Activated T-cell treated with anti-CD3 and anti-CD28 coated beads, Interleukin-2, amount 50 U/mL, for 48 hours (primary cell): ENCODE results near the gene MIPEP.
"Not testable (repeated sequence)": the region's sequence is repeated elsewhere in the genome, so short reads cannot be mapped to it uniquely, and the experiment has no call there.

ENCODE experiments used
- DNase-seq, 2 experiments: peaks; one replicate each; pipeline ENCODE4 v3.0.0-alpha.2; 2020

The MIPEP gene

DNA sequence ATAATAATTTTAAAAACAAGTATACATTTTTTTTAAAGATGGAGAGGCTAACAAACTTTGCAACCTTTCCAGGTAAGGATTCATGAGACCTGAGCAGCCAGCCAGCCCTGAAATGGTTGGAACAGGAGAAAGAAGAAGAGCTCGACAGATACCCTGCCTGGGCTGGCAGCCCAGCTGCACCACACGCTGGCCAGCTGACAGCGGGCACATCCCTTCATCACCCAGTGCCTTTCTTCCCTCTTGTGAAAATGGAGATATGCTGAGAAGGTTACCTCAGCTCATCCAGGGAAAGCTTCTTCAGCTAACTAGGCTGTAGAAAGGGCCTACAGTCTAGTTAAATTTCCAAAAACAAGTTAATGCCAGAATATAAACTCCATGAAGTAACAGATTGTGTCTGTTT lies 4.8 kb downstream of the MIPEP start:
- not testable (repeated sequence) for DNase-seq

DNA sequence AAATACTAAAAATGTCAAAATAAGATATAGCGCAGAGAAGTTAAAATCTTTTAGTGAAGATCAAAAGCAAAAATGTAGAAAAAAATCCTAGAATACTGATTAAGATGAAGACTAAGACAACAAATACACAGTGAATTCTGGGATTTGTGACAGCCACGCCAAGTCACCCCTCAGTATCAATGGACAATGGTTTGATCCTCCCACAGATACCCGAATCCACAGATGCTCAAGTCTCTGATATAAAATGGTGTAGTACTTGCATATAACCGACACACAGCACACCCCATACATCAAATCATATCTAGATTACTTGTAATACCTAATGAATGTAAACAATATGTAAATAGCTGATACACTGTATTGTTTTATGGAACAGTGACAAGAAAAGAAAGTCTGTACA lies 5.9 kb downstream of the MIPEP start:
- DNase-seq = no peak

DNA sequence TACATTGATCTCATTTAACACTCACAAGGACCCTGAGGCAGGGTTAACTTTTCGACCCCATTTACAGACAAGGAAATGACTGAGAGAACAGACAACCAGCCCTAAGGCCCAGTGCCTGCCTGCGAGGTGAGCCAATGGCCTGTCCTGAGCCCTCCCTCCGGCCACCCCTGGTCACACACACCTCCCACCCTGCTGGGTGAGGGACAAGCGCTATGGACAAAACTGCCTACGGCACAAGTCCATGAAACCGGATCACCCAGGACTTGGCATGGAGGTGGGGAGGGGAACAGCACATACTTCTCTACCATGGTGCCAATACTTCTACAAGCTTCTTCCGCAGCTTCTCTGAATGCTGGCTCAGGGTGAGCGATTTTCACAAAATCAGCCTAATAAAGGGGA lies 7.8 kb downstream of the MIPEP start:
- DNase-seq = not testable (repeated sequence)

DNA sequence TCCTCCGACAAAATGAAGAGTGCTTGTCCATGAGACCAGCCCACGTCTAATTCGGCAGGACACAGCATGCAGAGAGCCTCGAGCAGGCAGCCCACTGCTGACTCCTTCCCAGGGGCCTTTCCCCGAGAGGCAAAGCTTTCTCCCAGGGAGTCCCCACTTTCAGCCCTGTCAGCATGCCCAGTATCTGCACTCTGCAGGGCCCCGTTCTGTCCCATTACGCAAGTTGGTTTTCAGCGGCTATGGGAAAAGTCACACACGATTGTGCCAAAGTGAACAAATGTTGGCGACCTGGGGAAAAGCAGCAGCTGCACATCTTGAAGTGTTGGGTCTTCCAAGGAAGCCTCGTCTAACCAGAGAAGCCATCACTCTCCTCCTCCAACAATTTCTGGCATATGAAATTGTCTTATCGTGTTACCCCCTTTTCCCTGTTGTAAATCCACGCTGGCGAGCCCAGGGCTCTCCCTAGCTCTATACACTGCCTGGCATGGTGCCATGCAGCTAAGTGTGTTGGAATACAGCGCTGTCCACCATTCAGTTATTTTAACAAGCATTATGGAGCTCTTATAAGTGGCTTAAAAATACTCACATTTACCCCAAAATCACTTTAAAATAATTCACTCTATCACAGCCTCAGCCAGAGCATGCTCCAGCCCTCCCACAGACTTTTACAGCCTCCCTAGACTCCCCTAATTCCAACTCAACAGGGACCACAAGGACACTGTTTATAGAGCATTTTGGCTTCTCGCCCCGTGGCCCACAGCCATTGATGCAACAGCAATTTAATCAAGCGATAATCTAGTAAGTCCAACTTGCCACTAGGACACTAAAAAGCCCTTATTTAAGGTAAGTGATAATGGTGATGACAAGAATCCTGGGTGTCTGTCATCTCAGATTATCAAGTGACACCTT lies 8.5 kb downstream of the MIPEP start:
- DNase-seq = not testable (repeated sequence)

DNA sequence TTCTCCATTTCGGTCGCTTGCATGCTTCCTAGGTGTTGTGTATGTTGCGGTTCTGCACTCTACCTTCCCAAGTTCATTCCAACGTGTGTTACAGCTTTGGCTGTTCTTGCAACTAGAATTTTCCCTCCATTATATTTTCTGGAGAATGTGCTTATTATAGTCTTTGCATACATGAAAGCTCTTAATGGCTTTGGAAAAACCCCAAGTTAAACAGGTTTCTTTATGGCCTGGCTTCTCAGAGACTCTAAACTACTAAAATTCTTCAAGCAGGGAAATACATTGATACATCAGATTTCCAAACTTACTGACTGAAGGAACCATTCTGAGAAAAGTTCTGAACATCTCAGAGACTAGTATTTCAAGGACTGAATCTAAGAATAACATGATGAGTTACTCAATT lies 11.9 kb downstream of the MIPEP start:
- DNase-seq = no peak

DNA sequence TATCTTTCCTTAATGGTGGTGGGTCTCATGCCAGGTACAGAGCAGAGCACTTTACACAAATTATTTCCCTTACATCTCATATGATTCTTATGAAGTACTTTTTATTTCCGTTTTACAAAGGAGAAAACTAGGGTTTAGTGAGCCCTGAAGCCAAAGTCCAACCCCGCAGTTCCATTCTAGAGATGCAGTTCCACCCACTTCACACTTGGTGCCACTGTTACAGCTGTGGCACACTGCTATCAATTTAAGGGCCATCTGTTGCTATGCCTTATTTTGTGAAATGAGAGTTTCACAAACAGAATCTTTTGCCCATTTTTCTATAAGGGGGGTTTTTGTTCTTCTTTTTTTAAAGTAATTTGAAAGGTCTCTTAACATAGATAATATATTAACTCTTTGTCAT lies 12.9 kb downstream of the MIPEP start:
- no peak for DNase-seq

DNA sequence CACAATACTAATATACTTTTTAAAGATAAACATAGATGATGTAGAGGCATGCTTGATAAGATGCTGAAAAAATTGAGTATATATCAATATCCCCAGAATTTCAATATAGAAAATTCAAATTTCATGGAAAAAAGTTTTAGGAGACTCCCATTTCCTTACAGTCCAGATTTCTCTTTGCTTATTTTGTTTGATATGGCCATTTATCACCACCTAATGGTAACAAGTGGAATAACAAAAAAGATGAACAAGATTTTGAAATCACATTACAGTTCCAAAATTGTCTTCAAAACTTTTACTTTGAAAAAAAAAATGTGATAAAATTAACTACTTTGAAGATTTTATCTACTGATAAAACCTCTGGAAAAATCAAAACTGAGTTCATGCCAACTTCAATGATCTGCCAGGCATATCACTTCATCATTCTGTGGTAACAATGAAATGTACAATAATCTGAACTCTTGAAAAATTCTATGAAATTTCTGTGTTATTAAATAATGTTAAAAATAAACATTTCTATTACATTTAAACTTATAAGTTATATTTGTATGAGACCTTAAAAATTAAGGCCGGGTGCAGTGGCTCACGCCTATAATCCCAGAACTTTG lies 17.5 kb downstream of the MIPEP start:
- DNase-seq = no peak

DNA sequence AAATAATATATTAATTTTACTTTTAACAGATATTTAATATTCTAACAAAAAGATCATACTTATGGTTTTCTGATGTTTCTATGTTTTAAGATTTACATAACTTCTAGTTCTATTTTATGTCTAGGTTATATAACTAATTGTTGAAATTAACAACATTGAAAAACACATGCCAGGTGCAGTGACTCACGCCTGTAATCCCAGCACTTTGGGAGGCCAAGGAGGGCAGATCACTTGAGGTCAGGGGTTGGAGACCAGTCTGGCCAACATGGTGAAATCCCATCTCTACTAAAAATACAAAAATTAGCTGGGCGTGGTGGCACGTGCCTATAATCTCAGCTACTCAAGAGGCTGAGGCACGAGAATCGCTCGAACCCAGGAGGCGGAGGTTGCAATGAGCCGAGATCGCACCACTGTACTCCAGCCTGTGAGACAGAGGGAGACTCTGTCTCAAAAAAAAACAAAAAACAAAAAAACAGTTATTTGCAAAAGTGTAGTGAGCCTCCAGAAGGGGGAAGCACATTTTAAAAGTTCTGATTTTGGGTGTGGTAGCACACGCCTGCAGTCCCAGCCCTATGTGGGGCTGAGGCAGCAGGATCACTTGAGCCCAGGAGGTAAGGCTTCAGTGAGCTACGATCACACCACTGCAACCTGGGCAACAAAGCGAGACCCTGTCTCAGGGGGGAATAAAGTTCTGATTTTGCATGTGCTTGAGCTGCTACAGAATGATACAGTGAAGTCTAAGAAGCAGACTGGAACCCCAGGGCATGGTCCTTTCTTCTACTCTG lies 18.7 kb downstream of the MIPEP start:
- DNase-seq = no peak

DNA sequence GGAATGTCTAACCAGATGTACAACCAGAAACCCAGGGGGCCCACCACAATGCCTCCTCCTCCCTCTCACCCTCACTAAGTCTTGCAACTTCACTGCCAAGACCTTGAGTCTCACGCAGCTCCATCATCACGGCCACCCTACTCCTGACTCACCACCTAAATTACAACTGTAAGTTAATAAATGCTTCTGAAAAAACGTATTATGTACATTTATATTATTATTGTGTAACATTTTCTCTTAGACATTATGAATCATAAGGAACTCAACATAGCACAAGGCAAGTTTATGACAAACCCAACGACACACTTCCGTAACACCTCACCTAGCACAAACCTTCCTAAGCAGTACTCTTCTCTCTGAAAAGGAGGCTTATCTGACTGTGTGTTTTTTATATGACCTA lies 20.7 kb downstream of the MIPEP start:
- no peak for DNase-seq

DNA sequence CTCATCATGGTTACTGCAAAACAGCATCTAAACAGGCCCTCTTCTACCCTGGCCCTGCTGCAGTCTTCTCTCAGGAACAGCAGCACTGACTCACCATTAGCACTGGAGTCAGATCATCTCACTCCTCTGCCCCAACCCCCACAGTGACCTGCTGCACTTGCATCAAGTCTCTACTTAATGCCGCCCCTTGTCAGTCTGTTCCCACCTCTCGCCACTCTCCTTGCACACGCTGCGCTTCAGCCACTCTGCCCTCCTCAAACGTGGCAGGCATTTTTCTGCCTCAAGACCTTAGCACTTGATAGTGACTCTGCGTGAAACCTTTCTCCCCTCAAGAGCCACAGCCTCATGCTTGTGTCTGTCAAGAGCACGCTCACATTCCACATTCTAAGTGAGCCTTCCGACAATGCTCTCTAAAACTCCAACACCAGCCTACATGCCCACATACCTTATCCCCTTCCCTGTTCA lies 22.1 kb downstream of the MIPEP start:
- DNase-seq = no peak

DNA sequence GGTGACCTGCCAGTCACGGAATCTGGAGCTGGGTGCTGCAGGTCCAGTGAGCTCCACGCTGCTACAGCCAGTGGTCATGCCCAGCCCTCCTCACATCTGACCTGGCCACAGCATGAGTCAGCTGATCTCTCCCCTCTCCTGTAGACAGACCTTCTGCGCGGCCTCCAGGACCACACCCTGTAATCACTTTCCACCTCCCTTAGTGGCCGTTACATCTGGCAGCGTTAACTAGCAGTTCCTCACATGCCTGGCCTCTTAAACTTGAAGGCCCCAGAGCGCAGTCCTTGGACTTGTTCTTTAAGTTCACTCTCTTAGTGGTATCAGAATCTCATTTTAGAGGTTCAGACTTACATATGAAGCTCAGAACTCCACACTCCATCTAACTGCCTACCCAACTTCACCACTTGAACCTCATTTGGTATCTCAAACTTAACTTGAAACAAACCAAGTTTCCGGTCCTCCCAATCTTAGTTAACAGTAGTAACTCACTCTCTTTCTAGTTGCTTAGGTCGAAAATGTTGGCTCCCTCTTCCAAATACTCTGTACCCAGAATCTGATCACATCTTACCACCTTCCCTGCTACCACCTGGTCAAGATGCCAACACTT lies 22.7 kb downstream of the MIPEP start:
- DNase-seq = no peak

DNA sequence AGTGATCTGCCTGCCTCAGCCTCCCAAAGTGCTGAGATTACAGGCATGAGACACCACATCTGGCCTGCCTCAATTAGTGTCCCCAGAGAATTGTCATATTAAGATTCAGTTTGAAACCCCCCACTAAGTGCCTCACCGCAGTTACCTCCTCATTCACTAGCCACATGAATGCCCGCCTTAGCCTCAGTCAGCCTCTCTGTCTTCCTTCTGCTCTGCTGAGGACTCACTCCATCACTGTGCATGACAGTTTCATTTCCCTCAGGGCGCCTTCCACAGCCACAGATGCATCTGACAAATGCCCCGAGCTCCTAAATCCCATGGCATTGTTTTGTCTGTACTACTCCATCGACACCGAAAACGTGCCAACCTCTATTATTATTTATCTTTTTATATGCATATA lies 23.3 kb downstream of the MIPEP start:
- DNase-seq = no peak

DNA sequence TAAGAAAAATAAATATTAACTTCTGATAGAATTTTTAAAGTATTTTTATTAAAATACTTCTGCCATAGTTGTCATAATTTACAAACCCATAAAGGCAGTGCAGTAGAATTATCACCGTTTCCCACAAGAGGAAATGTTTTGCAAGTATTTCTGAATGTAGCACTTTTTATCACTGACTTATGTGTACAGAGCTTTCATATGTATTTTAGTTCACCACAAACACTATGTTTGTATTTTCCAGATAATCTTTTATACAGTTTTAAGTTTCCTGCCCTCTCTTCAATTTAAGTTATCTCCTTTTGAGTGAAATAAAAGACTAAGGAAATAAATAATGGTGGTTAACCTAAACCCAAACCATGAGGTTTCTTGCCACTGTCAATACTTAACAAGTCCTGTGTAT lies 24.2 kb downstream of the MIPEP start:
- DNase-seq = no peak

DNA sequence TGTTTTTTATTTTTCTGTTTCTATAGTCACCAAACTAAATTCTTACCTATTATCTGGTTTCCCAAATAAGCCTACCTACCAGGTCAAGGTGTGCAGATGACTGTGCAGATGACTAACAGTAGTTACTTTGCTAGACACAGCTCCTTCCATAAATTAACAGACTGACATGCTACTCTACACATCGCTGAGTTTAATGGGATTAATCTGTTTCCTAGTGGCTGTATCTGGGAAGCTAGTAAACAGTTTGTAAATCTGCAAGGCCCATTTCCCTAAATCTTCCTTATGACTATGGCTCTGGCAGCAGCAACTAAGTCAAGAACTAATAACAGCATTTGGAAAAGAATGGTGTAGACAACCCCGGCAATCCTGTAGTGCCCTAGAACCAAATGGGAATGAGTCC lies 27.9 kb downstream of the MIPEP start:
- DNase-seq = no peak

DNA sequence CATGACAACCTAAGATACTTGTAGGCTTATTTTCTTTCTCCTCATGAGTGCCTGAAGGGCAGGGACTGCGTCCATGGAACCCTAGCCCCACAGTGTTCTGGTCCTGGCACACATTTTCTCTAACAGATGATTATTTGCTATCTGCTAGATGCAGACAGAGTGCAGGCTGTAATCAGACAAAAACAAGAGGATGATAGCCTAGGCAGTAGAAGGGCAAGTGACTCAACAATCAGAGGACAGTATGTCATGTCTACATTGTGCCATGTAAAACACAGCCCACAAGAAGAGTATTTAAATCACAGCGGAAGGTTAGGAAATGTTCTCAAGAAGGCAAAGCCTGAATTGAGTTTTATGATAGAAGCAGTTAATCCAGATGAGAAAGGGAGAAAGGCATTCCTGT lies 29.3 kb downstream of the MIPEP start:
- DNase-seq = no peak

DNA sequence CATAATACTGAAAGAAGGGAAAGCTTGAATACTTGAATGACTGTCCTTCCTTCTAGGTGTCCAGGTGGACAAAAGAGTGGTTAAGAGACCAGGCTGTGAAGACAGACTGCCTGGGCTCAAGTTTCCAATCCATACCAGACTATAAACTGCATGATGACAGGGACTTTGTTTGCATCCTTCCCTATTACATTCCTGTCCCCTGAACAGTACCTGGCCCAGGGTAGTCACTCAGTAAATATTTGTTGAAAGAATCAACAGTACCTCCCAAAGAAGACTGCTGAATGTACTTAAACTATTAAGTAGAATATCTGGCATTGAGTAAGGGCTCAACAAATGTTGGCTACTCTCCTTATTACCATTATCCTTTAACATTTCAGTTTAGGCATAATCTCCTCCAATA lies 29.7 kb downstream of the MIPEP start:
- DNase-seq = no peak

DNA sequence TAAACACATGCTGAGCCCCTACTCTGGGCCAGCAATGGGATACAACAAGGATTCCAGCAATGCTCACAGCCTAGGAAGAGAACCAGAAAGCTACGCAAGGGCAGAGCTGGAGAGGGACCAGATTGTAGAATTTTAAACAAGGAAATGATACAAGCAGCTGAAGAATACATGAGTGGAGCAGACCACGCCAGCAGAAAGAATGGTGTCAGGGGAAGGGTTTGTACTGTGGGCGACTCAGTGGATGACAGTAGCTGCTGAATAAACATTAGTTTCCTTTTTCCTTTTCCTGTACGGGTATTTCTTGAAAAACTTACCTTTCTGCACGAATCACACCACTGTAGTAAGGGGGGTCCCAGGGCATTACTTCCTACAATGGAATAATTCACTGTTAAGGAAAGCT lies 30.7 kb downstream of the MIPEP start:
- DNase-seq = no peak

DNA sequence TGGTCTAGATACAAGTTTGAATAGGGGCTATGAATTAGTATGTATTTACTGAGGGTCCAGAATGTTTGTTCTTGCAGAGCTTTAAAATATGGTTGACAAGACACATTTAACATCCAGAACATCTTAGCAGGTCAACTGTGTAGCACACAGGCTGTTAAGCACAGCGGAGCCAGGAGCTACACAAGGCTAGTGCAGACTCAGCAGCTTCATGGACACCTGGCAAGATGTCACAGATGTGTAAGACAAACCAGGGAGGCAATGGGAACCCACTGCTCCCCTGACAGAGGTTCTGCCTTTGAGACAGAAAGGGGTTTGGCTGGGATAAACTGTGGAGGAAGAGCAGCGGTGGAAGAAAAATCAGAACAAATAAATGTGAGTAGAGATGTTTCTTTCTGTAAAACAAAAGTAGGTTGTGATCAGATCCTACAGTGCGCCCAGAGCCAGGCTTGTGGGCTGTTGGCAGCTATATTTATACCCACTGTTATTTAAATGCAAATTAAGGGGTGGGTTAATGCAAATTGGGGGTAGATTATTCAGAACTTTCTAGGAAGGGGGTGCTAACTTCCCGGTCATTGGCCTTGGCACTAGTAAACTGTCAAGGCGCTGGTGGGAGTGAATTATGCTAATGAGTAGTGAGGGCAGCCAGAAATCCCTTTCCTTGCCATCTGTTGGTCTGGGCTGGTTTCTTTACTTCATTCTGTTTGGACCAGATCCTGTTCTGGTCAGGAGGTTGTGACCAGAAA lies 33.0 kb downstream of the MIPEP start:
- no peak for DNase-seq

DNA sequence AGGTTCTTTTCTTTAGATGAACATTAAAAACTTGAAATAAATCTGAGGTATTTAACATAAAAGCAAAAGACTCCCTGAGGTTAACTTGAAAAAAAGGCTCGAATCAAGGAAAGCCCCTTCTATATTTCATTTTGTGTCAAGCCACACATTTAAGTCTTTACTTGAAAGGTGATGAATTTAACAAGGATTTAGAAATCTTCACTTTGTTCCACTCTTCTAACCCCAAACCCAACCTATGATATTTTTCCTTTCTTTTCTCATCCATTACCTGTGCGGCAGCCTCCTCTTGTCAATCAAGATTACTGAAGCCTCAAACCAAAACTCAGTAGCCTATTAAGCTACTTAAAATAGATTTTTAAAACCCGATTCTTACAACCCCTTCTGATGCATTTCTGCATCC lies 33.8 kb downstream of the MIPEP start:
- DNase-seq = no peak

DNA sequence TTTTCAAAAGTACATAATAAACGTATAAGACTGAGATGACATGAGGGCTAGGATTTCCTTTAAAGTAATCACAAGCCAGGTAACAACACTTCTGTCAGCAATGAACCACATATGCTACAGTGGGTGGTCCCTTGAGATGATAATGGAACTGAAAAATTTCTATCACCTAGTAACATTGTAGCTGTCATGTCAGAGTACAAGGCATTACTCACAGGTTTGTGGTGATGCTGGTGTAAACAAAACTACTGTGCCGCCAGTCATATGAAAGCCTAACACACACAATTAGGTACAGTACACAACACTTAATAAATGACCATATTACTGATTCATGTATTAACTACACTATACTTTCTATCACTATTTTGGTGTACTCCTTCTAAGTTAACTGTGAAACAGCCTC lies 36.8 kb downstream of the MIPEP start:
- DNase-seq = no peak

DNA sequence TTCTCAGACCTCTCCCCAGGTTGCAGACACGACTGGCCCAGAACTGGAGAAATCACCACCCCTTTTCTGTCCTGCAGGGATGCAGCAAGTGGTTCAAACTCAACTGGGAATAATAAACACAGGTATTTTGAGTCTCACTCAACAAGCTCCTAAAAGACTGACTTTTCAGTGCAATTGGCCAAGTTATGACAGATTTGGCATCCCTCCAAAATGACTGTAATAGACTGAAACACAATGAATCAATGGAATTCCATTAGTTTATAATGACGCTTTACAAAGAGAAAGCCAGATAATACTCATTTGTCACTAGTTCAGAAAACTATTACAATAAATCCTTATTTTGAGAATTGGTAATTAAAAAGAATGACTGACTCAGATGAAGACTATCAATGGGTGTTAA lies 38.1 kb downstream of the MIPEP start:
- no peak for DNase-seq

DNA sequence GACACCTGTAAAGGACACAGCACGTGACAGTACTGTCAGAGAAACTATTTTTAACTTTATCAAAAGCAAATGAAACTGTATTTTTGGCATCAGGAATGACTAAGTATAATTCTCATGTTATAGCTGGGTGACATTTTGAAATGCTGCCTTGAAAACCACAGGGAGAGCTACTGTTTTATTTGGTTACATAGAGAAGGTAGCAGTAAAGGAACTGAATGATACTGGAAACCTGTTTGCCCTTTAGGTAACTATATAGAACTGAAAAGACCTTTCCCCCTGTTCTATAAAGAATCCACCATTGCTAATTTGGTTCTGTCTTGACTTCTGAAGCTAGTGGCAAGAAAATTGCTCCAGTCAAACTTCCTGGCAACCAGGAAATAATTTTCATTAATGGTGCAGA lies 39.1 kb downstream of the MIPEP start:
- no peak for DNase-seq

DNA sequence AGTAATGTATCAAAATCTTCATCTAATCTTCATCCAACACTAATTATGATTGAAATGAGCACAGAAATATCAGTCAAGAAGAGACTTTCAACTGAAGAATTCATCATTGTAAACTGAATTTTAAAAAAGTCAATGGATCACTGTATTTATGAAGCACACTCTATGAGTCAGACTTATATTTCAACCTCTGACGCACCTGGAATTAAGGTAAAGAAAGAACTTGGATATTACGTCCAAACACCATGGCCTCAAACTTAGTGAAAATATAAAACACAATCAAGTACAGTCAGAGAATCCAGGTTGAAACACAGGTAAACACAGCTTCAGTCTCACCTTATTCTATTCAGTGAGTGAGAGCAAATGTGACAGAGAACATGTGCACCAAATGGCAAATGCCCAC lies 39.5 kb downstream of the MIPEP start:
- DNase-seq = no peak
